ENCODE results near the gene NRF1. TPM values are rescaled to one million over a fixed set of nuclear protein-coding genes. Genes with fewer than 3 reads are reported as not detected.

Gene NRF1
- total and polyA plus RNA-seq, 2 of the 8 experiments (the other 6 are each of a cell fraction or from before 2014, with no cell fraction given) = 18.2 to 21.4 TPM

GRCh38 chr7:129798616-129799349 is 187.3 kb downstream of the NRF1 start:
- H3K18ac ChIP-seq (ENCODE audit: extremely low read depth, low read length) = 0 out of 2 replicates have a peak overlapping the region, but pooled peaks have one; percentile 13
- no peak overlapping the region for H3K4me3 ChIP-seq (ENCODE audit: extremely low read depth in 1 of 4, insufficient read depth in 2 of 4, low read depth in 3 of 4, low read length in 4 of 4)
- no peak overlapping the region for H3K14ac ChIP-seq (ENCODE audit: insufficient read length)
- H3K23ac ChIP-seq (ENCODE audit: insufficient read length) = no peak overlapping the region
- no peaks in the 10 kb centered on the region for H3K23me2 ChIP-seq (ENCODE audit: low read depth, low read length)
- H3K56ac ChIP-seq (replicated peaks; ENCODE audit: insufficient read length, low read depth, low read length) = no peak overlapping the region
- H2AK5ac ChIP-seq (ENCODE audit: low read depth, low read length) = no peak overlapping the region
- ChIA-PET CTCF (ENCODE audit: partially characterized antibody) (interaction anchor here (0.8 to 1.8 kb wide), 4 partner anchors 20 to 45 kb away, joined by 3 to 6 read pairs (median 4); no protein-coding TSS in a partner anchor), POLR2A (ENCODE audit: partially characterized antibody) (interaction anchor here (0.7 to 3.1 kb wide), 5 partner anchors 8 to 26 kb away, joined by 3 to 11 read pairs (median 3); no protein-coding TSS in a partner anchor)
- no peaks in the 10 kb centered on the region; a peak in 1 of 7 replicates for H3K27me3 ChIP-seq (replicated peaks in 1 of 4; ENCODE audit: control insufficient read depth in 3 of 4, extremely low read depth in 1 of 4, insufficient read depth in 3 of 4, low read length in 3 of 4)
- H2BK120ac ChIP-seq (replicated peaks; ENCODE audit: low read depth, low read length) = no peak overlapping the region
- DNase-seq (ENCODE audit: low read depth in 1 of 2, low spot score in 2 of 2) (no peak), FAIRE-seq (no peak)
- H3K79me1 ChIP-seq (ENCODE audit: low read depth, low read length) = no peaks in the 10 kb centered on the region
- no peak overlapping the region for H2AFZ ChIP-seq (ENCODE audit: low read length)
- no peak overlapping the region for H2BK15ac ChIP-seq (ENCODE audit: low read length)
- H4K91ac ChIP-seq (replicated peaks; ENCODE audit: insufficient read length, low read length) = no peak overlapping the region
- no peaks in the 10 kb centered on the region for H3K36me3 ChIP-seq (ENCODE audit: control insufficient read depth in 2 of 4, insufficient read depth in 4 of 4, low read length in 3 of 4)
- H4K20me1 ChIP-seq (replicated peaks in 1 of 2; ENCODE audit: control insufficient read depth in 1 of 2, insufficient read depth in 2 of 2, low read length in 2 of 2) = no peaks in the 10 kb centered on the region
- no peak overlapping the region for H3K9ac ChIP-seq (replicated peaks in 1 of 4; ENCODE audit: extremely low read depth in 1 of 4, low read depth in 3 of 4, low read length in 3 of 4)
- H2BK20ac ChIP-seq (ENCODE audit: low read length) = 0 out of 2 replicates have a peak overlapping the region, but pooled peaks have one; percentile 43
- H3K9me3 ChIP-seq (ENCODE audit: insufficient read depth in 2 of 2, low read depth in 1 of 2, low read length in 1 of 2) = no peaks in the 10 kb centered on the region
- H2BK5ac ChIP-seq (ENCODE audit: low read depth, low read length) = no peak overlapping the region
- no peaks in the 10 kb centered on the region for H3K79me2 ChIP-seq (ENCODE audit: control insufficient read depth in 1 of 2, insufficient read depth in 2 of 2, low read length in 2 of 2)
- H3K4ac ChIP-seq (replicated peaks; ENCODE audit: insufficient read length, low read depth, low read length) = peak overlapping the region; percentile 32
- H3K27ac ChIP-seq (ENCODE audit: low read depth, low read length) = no peak overlapping the region
- no peak overlapping the region for H4K8ac ChIP-seq (ENCODE audit: extremely low read depth, insufficient read depth, low read length)
- no peak overlapping the region for H4K5ac ChIP-seq (ENCODE audit: insufficient read length, low read depth, low read length)
- peak overlapping the region; percentile 33; the same call in 1 of the 2 replicates for H2BK12ac ChIP-seq (ENCODE audit: low read depth, low read length)
- no peak overlapping the region for H3K4me2 ChIP-seq (ENCODE audit: insufficient read depth in 1 of 2, low read depth in 2 of 2, low read length in 2 of 2)
- H3K4me1 ChIP-seq (replicated peaks in 1 of 4; ENCODE audit: control insufficient read depth in 3 of 4, insufficient read depth in 4 of 4, low read length in 3 of 4) = peaks cover 3 to 13% (median 10%) of the 10 kb centered on the region in 4 experiments; a peak in 6 of 7 replicates
- WGBS, 2 experiments (ENCODE audit: extremely low coverage in 1 of 2, insufficient coverage in 1 of 2, insufficient read length in 1 of 2, insufficient replicate concordance in 2 of 2, low coverage in 1 of 2, low lambda C conversion rate in 2 of 2, missing lambda C conversion rate in 1 of 2) = 89% methylated on average over 15 of the region's 16 CpGs; no CpG with 5 or more reads in 1 of the 2 experiments
- TF ChIP-seq SUZ12 (IDR thresholded peaks at IDR 0.05; ENCODE audit: low read length) = no peak
- no peak for TF ChIP-seq CBX5 (IDR thresholded peaks at IDR 0.05; ENCODE audit: low read depth, low read length)
- no peak for TF ChIP-seq USF2 (IDR thresholded peaks at IDR 0.05; ENCODE audit: low read length)
- TF ChIP-seq JUND (IDR thresholded peaks at IDR 0.05; ENCODE audit: low read length) = no peak
- TF ChIP-seq KDM5A (IDR thresholded peaks at IDR 0.05; ENCODE audit: low read length) = no peak
- no peak for TF ChIP-seq RXRA (IDR thresholded peaks at IDR 0.05; ENCODE audit: insufficient read depth, low read depth, low read length)
- no peak for TF ChIP-seq NANOG (IDR thresholded peaks at IDR 0.05; ENCODE audit: insufficient read depth, low read depth, low read length, poor library complexity, severe bottlenecking)
- TF ChIP-seq ASH2L (IDR thresholded peaks at IDR 0.05; ENCODE audit: low read length) = no peak
- no peak for TF ChIP-seq SP4 (IDR thresholded peaks at IDR 0.05; ENCODE audit: low read length)
- no peak for TF ChIP-seq SAP30 (IDR thresholded peaks at IDR 0.05; ENCODE audit: insufficient read depth, insufficient replicate concordance, low read length)
- TF ChIP-seq KDM4A (IDR thresholded peaks at IDR 0.05; ENCODE audit: low read depth, low read length, severe bottlenecking) = no peak
